GM18951 (cell line): ENCODE measurements around the gene MRAS.
"Not testable (repeated sequence)": the region's sequence is repeated elsewhere in the genome, so short reads cannot be mapped to it uniquely, and the experiment has no call there.

Experiments used
- POLR2A ChIP-seq: IDR thresholded peaks from 4 replicates; pipeline ENCODE4 v1.6.1; 2011; ENCODE audit warnings: mild to moderate bottlenecking; ENCODE audit not compliant: insufficient read length, insufficient read depth; ENCODE audit errors: extremely low read depth
- in situ Hi-C: fragments of 300-500 bp; cut with MboI; formaldehyde crosslinking; loops from one replicate; pipeline ENCODE4 v1.12.0; 2022; ENCODE audit warnings: low sequenced_read_pairs, mixed read lengths, inconsistent platforms; ENCODE audit not compliant: unreplicated experiment

Gene MRAS

GRCh38 chr3:138367326-138367850 is 19.0 kb downstream of the MRAS start:
- in situ Hi-C loops, result no loop called here
- no peak for TF ChIP-seq POLR2A

GRCh38 chr3:138367911-138368310 is 19.5 kb downstream of the MRAS start:
- TF ChIP-seq POLR2A, result no peak
- in situ Hi-C loops, result no loop called here

- in situ Hi-C loops, result no loop called here
- TF ChIP-seq POLR2A, result no peak
Observed at GRCh38 chr3:138369151-138369900, 20.9 kb downstream of the MRAS start.

- TF ChIP-seq POLR2A, result no peak
Observed at GRCh38 chr3:138370321-138370720, 21.9 kb downstream of the MRAS start.

GRCh38 chr3:138371070-138371965 is 22.9 kb downstream of the MRAS start:
- no peak for TF ChIP-seq POLR2A
- in situ Hi-C loops, result no loop called here

More at GRCh38 chr3:138370321-138370720, 21.9 kb downstream of the MRAS start:
- in situ Hi-C loops, result no loop called here

- TF ChIP-seq POLR2A, result no peak
- in situ Hi-C loops, result no loop called here
Observed at GRCh38 chr3:138373087-138373735, 24.8 kb downstream of the MRAS start.

GRCh38 chr3:138373736-138374094 is 25.3 kb downstream of the MRAS start:
- in situ Hi-C loops, result no loop called here
- TF ChIP-seq POLR2A, result no peak

GRCh38 chr3:138374573-138375134 is 26.3 kb downstream of the MRAS start:
- in situ Hi-C loops, result no loop called here
- TF ChIP-seq POLR2A, result no peak

- TF ChIP-seq POLR2A, result no peak
- in situ Hi-C loops, result no loop called here
Observed at GRCh38 chr3:138375447-138375846, 27.1 kb downstream of the MRAS start.

- in situ Hi-C loops, result no loop called here
- no peak for TF ChIP-seq POLR2A
Observed at GRCh38 chr3:138376663-138377062, 28.3 kb downstream of the MRAS start.

- in situ Hi-C loops, result not testable (repeated sequence)
Observed at GRCh38 chr3:138377212-138377611, 28.8 kb downstream of the MRAS start.

GRCh38 chr3:138377804-138378203 is 29.4 kb downstream of the MRAS start:
- in situ Hi-C loops, result no loop called here
- TF ChIP-seq POLR2A, result no peak

- in situ Hi-C loops, result no loop called here
- TF ChIP-seq POLR2A, result no peak
Observed at GRCh38 chr3:138378331-138378730, 30.0 kb downstream of the MRAS start.
